ENCODE results near the gene SLC39A5. TPM values are rescaled to one million over a fixed set of nuclear protein-coding genes. Genes with fewer than 3 reads are reported as not detected.

Gene SLC39A5
- not detected in 2 replicates for total RNA-seq

GRCh38 chr12:56229916-56230431 lies at the start of gene SLC39A5:
Gene SLC39A5 (plus strand): TSS chr12:56230051. CDS start chr12:56231275, 1,224 bp downstream.

GRCh38 chr12:56189099-56189917 lies 40.5 kb upstream of the SLC39A5 start, which contains the start of gene SMARCC2:
Gene SMARCC2 (minus strand): TSS chr12:56189483. CDS start chr12:56189461, 22 bp downstream.

DNA sequence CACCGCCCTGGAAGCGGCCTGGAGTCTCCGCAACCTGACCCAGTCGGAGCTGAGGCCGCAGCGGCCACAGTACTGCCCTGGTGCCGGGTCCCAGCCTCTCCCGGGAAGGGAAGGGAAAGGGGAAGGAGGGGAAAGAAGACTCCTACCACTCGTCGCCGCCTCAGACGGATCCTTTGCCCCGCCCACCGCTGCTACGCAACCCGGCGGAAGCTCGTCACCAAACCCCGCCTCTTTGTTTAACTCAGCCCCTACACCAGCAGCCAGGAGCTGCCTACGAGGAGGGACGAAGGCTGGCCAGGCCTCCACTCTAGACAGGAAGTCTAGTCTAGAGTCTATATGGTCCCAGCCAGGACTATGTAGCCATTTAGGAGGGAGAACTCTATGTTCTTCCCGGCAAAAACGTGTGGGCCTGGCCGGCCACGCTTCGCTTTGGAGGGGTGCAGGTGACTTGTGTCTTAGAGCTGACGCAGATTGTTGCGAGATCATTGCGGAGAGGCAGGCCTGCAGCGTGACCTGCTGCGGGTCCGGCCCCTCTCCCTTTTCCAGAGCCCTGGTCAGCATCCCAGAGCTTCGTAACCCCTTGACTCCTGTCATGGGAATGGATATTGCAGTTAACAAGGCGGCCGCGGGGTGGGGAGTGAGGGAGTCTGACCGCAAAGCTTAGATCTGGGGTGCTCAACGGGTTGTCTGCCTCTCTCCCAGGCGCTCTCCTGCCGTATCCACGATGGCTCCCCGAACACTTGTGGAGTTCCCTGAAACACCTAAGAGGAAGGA lies 7.9 kb upstream of the SLC39A5 start, which contains the start of gene RNF41:
Gene RNF41, minus strand, starts transcription at position 166 of the 774 bp plus-strand sequence. CDS start 7,875 bp downstream, outside the sequence.

GRCh38 chr12:56224102-56224701 lies 5.6 kb upstream of the SLC39A5 start, which contains the start of gene NABP2:
Gene NABP2 (plus strand): TSS chr12:56224342. CDS start chr12:56224857, 515 bp downstream.

DNA sequence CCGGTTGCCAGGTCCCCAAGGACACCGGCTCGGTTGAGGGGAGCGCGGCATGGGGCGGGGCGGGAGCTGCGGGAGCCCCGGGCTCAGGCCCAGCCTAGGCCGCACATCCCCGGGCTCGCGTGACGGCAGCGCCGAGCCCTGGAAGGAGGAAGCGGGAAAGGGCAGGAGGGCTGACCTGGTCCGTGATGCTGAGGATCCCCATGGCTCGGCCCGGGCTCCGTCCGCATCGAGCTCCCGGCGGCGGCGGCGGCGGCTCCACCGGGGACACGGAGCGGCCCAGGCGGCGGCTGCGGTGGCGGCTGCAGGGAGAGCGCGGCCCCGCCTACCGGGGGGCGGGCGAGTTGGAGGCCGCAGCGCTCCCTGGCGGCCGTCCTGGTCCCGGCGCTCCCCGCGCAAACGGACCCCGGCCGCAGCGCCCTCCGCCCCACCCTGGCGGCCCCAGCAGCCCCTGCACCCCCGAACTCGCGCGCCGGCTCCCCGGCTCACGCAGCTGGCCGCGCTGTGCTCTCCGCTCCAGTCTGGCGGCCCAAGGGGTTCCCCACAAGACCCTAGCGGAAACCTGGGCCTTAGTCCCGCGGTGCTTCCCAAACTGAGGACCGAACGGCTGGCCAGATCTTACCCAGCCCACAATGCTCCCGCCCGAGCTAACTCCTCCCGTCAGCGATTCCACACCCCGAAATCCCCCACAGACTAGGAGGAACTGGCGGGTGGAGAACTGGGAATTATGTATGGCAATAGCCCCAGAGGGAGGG lies 28.4 kb downstream of the SLC39A5 start, which contains the start of gene ANKRD52:
Gene ANKRD52, minus strand, starts transcription at position 317 of the 752 bp plus-strand sequence. Its CDS starts 115 bp downstream, at position 202.

DNA sequence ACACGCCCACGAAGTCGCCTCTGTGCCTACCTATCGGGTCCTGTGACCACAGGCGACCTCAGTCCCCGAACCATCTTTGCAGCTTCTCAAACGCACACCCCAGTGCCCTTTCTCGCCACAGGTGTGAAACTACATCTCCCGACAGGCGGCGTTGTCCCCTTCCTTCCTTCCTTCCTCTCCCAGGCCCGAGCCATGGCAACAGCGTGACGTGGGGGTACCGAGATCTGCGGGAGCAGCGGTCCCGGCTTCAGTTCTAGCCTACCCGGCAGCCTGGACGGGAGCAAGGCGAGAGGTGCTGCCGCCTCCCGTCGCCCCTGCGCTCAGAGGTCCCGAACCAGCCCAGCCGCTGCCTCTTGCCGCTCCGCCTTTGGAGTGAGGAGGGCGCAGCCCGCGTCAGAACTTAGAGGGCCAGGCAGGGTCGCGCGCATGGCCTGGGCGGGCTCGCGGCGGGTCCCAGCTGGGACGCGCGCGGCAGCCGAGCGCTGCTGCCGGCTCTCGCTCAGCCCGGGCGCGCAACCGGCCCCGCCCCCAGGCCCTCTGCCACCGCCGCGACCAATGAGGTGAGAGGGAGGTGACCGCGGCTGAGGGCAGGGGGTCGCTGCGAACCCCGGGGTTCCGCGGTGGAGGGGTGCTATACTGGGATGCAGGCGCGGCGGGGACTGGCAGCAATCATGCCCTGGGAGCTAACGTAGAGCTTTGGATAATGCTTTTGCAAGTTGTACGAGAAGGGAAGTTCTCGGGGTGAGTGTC lies 37.0 kb downstream of the SLC39A5 start, which contains the start of gene COQ10A:
Gene COQ10A, plus strand, starts transcription at position 250 of the 750 bp plus-strand sequence. Its CDS starts 177 bp downstream, at position 427.

Other genes with a start within 250 kb of the SLC39A5 start
- 11.6 and 13.9 TPM in 2 replicates for gene SUOX, start 232.8 kb upstream of the SLC39A5 start, total RNA-seq
- 1.8 and 1.9 TPM in 2 replicates for gene IKZF4, start 209.0 kb upstream of the SLC39A5 start, total RNA-seq
- 336 and 547 TPM in 2 replicates for gene RPS26, start 188.1 kb upstream of the SLC39A5 start, total RNA-seq
- 0.65 and 0.91 TPM in 2 replicates for gene ERBB3, start 149.9 kb upstream of the SLC39A5 start, total RNA-seq
- 95.9 and 100 TPM in 2 replicates for gene PA2G4, start 125.5 kb upstream of the SLC39A5 start, total RNA-seq
- gene RPL41, start 113.4 kb upstream of the SLC39A5 start, total RNA-seq, result 1,970 and 2,516 TPM in 2 replicates
- 5.7 and 7.4 TPM in 2 replicates for gene ZC3H10, start 111.8 kb upstream of the SLC39A5 start, total RNA-seq
- gene ESYT1, start 101.8 kb upstream of the SLC39A5 start, total RNA-seq, result 212 and 228 TPM in 2 replicates
- 59.9 and 62.3 TPM in 2 replicates for gene MYL6B, start 77.5 kb upstream of the SLC39A5 start, total RNA-seq
- 1,601 and 1,692 TPM in 2 replicates for gene MYL6, start 71.7 kb upstream of the SLC39A5 start, total RNA-seq
- gene SMARCC2, start 40.6 kb upstream of the SLC39A5 start, total RNA-seq, result 56.1 and 59.6 TPM in 2 replicates
- gene RNF41, start 8.1 kb upstream of the SLC39A5 start, total RNA-seq, result 74.9 and 77.1 TPM in 2 replicates
- gene NABP2, start 5.7 kb upstream of the SLC39A5 start, total RNA-seq, result 24.3 and 25.3 TPM in 2 replicates
- 18.7 and 18.8 TPM in 2 replicates for gene ANKRD52, start 28.3 kb downstream of the SLC39A5 start, total RNA-seq
- gene COQ10A, start 36.9 kb downstream of the SLC39A5 start, total RNA-seq, result 13.2 and 14.4 TPM in 2 replicates
- gene CS, start 70.3 kb downstream of the SLC39A5 start, total RNA-seq, result 98.2 and 115 TPM in 2 replicates
- 83.3 and 97.1 TPM in 2 replicates for gene CNPY2, start 85.9 kb downstream of the SLC39A5 start, total RNA-seq
- gene PAN2, start 103.9 kb downstream of the SLC39A5 start, total RNA-seq, result 17.4 and 23.3 TPM in 2 replicates
- gene IL23A, start 108.8 kb downstream of the SLC39A5 start, total RNA-seq, result not detected in 2 replicates
- 398 and 486 TPM in 2 replicates for gene STAT2, start 130.1 kb downstream of the SLC39A5 start, total RNA-seq
- not detected in 2 replicates for gene APOF, start 132.8 kb downstream of the SLC39A5 start, total RNA-seq
- gene TIMELESS, start 219.4 kb downstream of the SLC39A5 start, total RNA-seq, result 4.6 and 4.8 TPM in 2 replicates
- 0.26 TPM in 1 of 2 replicates, not detected in the other for gene MIP, start 224.6 kb downstream of the SLC39A5 start, total RNA-seq
- gene SPRYD4, start 238.5 kb downstream of the SLC39A5 start, total RNA-seq, result 2.1 and 2.6 TPM in 2 replicates